BE2C (cell line): ENCODE measurements around the gene ARHGAP22.

Experiments
- DNase-seq: peaks from one replicate; pipeline ENCODE4 v3.0.0-alpha.2; 2020
- H3K27me3 ChIP-seq: fragments of 250-450 bp; sonication (Bioruptor Pico); 2 replicates; pipeline ENCODE4 v1.5.1; 2020; ENCODE audit warnings: mild to moderate bottlenecking
- H3K36me3 ChIP-seq: fragments of 250-450 bp; sonication (Bioruptor Pico); 2 replicates; pipeline ENCODE4 v1.5.1; 2020; ENCODE audit warnings: mild to moderate bottlenecking
- H3K4me1 ChIP-seq: fragments of 250-450 bp; sonication (Bioruptor Pico); 2 replicates; pipeline ENCODE4 v1.5.1; 2020
- H3K4me3 ChIP-seq: 2 replicates; pipeline ENCODE4 v1.5.1; 2011; ENCODE audit warnings: low read depth, low read length
- H3K9me3 ChIP-seq: fragments of 250-450 bp; sonication (Bioruptor Pico); 2 replicates; pipeline ENCODE4 v1.5.1; 2020
- TF ChIP-seq, protein P1 (sequence below): IDR thresholded peaks from 2 replicates; pipeline ENCODE4 v1.5.1; 2012; ENCODE audit warnings: mild to moderate bottlenecking, low read depth, low read length

ARHGAP22 gene

DNA sequence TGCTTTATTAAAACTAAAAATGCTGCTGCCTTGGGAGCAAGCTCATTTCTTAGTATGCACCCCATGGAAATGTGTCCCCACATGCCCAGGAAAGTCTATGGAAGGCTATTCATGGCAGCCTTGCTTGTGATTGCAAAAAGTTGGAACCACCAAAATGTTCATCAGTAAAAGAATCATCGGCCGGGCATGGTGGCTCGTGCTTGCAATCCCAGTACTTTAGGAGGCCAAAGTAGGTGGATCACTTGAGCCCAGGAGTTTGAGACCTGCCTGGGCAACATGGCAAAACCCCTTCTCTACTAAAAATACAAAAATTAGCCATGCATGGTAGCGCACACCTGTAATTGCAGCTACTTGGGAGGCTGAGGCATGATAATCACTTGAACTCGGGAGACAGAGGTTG lies 79.8 kb downstream of the ARHGAP22 start:
- TF ChIP-seq, protein P1, sequence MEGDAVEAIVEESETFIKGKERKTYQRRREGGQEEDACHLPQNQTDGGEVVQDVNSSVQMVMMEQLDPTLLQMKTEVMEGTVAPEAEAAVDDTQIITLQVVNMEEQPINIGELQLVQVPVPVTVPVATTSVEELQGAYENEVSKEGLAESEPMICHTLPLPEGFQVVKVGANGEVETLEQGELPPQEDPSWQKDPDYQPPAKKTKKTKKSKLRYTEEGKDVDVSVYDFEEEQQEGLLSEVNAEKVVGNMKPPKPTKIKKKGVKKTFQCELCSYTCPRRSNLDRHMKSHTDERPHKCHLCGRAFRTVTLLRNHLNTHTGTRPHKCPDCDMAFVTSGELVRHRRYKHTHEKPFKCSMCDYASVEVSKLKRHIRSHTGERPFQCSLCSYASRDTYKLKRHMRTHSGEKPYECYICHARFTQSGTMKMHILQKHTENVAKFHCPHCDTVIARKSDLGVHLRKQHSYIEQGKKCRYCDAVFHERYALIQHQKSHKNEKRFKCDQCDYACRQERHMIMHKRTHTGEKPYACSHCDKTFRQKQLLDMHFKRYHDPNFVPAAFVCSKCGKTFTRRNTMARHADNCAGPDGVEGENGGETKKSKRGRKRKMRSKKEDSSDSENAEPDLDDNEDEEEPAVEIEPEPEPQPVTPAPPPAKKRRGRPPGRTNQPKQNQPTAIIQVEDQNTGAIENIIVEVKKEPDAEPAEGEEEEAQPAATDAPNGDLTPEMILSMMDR: no peak
- DNase-seq: no peak
- H3K4me3 ChIP-seq: no peak overlapping the region
- H3K4me1 ChIP-seq: no peaks in the 10 kb centered on the region
- H3K9me3 ChIP-seq: no peaks in the 10 kb centered on the region
- peaks cover 18% of the 10 kb centered on the region for H3K27me3 ChIP-seq
- no peaks in the 10 kb centered on the region for H3K36me3 ChIP-seq

GRCh38 chr10:48523820-48524758 lies 80.8 kb downstream of the ARHGAP22 start:
- H3K4me1 ChIP-seq: no peaks in the 10 kb centered on the region
- H3K4me3 ChIP-seq: peak overlapping the region; percentile 20
- H3K9me3 ChIP-seq: no peaks in the 10 kb centered on the region
- peak; percentile 34 for DNase-seq
- peaks cover 18% of the 10 kb centered on the region for H3K27me3 ChIP-seq
- TF ChIP-seq, protein P1: peak; percentile 36; the same call in 1 of the 2 replicates
- H3K36me3 ChIP-seq: no peaks in the 10 kb centered on the region

DNA sequence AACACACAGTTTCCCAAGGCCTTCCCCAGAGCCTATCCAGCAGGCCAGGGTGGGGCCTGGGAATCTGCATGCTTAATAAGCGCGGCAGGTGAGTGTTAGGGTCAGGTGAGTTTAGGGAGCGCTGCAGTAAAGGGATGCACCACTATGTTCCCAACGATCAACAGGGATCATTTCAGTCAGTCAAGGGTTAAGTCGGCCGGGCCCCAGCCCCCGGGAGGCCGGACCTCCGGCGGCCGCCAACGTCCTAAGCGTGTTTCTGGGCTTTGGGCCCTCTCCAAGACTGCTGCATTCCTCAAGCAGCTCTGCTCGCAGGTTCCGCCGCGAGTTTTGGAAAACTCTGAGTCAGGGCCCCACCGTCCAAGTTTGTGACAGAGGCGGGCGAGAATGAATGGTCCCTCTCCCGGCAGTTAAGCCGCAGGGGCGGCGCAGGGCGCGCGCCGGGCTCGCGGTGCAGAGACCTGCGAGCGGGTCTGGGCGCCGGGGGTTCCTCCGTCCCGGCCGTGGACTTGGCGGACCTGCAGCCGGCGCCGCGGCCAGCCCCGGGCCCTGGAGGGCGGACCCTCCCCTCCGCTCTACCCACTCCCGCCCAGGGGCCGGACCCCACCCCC lies 81.6 kb downstream of the ARHGAP22 start:
- TF ChIP-seq, protein P1: no peak
- DNase-seq: no peak
- peak overlapping the region; percentile 20; the same call in 1 of the 2 replicates for H3K4me3 ChIP-seq

DNA sequence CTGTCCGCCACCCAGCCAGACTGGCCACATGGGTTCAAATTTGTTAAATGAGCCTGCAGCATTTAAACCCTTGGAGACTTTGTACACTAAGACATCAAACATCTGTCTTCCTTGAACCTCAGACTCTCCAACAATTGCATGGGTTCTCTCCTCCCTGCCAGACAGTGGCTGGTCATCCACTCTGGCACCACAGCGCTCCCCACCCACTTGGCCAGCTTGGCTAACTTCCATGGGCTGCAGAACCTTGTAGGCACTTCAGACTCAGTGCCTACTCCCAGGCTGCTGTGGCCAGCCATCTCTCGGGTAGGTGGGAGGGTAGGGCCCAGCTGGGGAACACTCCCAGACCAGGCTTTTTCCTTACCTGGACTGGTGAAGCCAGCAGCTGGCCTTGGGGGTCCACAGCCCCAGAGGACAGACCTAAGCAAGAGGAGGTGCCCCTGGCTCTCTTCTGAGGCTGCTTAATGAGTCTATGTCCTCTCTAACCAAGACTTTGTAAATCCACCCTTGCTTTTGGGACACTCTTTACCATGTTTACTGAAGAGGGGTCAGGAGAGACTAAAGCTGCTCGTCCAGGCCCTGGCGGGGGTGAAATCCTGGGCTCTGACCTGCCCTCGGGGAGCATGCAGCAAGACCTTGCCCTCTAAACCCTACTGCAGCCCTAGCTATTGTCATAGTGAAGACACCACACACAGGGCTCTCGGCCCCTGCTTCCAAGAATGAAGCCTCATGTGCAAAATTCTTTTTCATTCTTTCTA lies 82.7 kb downstream of the ARHGAP22 start:
- DNase-seq: no peak
- Histone ChIP-seq H3K4me3 (no peak overlapping the region), H3K27me3 (peaks cover 18% of the 10 kb centered on the region), H3K9me3 (no peaks in the 10 kb centered on the region), H3K4me1 (no peaks in the 10 kb centered on the region), H3K36me3 (no peaks in the 10 kb centered on the region)
- TF ChIP-seq, protein P1: no peak

More for the DNA sequence above, 81.6 kb downstream of the ARHGAP22 start:
- Histone ChIP-seq H3K27me3 (peaks cover 18% of the 10 kb centered on the region), H3K9me3 (no peaks in the 10 kb centered on the region), H3K4me1 (no peaks in the 10 kb centered on the region), H3K36me3 (no peaks in the 10 kb centered on the region)

DNA sequence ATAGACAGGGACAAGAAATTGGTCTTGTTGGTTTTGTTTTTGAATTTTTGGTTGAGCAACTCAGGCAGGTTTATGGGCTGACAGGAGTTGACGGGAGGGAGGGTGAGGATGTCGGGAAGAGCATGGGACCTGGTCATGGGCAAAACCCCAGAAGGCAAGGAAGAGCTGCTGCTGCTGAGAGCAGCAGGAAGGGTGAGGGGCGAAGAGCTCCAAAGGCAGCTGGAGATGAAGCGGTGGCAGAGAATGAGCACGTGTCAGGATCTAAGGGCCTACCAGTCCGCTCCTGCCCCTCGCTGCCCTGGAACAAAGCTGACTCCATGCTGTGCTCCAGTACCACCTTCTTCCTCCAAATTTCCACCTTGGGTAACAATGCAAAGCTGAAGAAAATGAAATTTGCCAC lies 84.3 kb downstream of the ARHGAP22 start:
- no peaks in the 10 kb centered on the region for H3K4me1 ChIP-seq

More for the DNA sequence above, 84.3 kb downstream of the ARHGAP22 start:
- Histone ChIP-seq H3K4me3 (no peak overlapping the region), H3K9me3 (no peaks in the 10 kb centered on the region), H3K27me3 (peaks cover 18% of the 10 kb centered on the region), H3K36me3 (no peaks in the 10 kb centered on the region)
- TF ChIP-seq, protein P1: no peak
- no peak for DNase-seq
